H1 (cell line): ENCODE measurements around the gene ZBTB20. TPM values are rescaled to one million over a fixed set of nuclear protein-coding genes. Genes with fewer than 3 reads are reported as not detected.

Source experiments
- CTCF ChIA-PET: fragments of 300-600 bp; sonication (Branson Sonifier 250); formaldehyde crosslinking; loops from one replicate; lab custom pipeline; 2021; ENCODE audit not compliant: partially characterized antibody; lab: Charles Lee
- POLR2A ChIA-PET: fragments of 300-600 bp; sonication (Branson Sonifier 250); formaldehyde crosslinking; loops from one replicate; lab custom pipeline; 2021; ENCODE audit warnings: inconsistent platforms; ENCODE audit not compliant: partially characterized antibody; lab: Charles Lee
- DNase-seq, 2 experiments: peaks; one replicate each; pipeline versions ENCODE4 v3.0.0 to v3.0.0-alpha.2; 2010 to 2022; ENCODE audit warnings: low spot score in 2 of 2, low read depth in 1 of 2, mixed read lengths in 1 of 2
- FAIRE-seq: peaks from 2 replicates; lab custom pipeline; 2011; peaks lifted over from hg19 to GRCh38; lab: Jason Lieb, UNC
- H2AFZ ChIP-seq: 2 replicates; pipeline ENCODE4 v1.8.1; 2012; ENCODE audit warnings: low read length, inconsistent platforms
- H2AK5ac ChIP-seq: 2 replicates; pipeline ENCODE4 v1.6.1; 2013; ENCODE audit warnings: low read depth, low read length
- H2BK120ac ChIP-seq: replicated peaks from 2 replicates; pipeline ENCODE3; 2013; ENCODE audit warnings: low read depth, low read length, inconsistent platforms
- H2BK12ac ChIP-seq: 2 replicates; pipeline ENCODE4 v1.6.1; 2013; ENCODE audit warnings: low read depth, low read length
- H2BK15ac ChIP-seq: 2 replicates; pipeline ENCODE4 v1.6.1; 2013; ENCODE audit warnings: low read length
- H2BK20ac ChIP-seq: 2 replicates; pipeline ENCODE4 v1.6.1; 2013; ENCODE audit warnings: low read length
- H2BK5ac ChIP-seq: 2 replicates; pipeline ENCODE4 v1.6.1; 2013; ENCODE audit warnings: low read depth, low read length
- H3K14ac ChIP-seq: 2 replicates; pipeline ENCODE4 v1.6.1; 2013; ENCODE audit warnings: inconsistent platforms; ENCODE audit not compliant: insufficient read length
- H3K18ac ChIP-seq: 2 replicates; pipeline ENCODE4 v1.6.1; 2013; ENCODE audit warnings: low read length; ENCODE audit errors: extremely low read depth
- H3K23ac ChIP-seq: 2 replicates; pipeline ENCODE4 v1.6.1; 2013; ENCODE audit warnings: inconsistent platforms; ENCODE audit not compliant: insufficient read length
- H3K23me2 ChIP-seq: 2 replicates; pipeline ENCODE4 v1.6.1; 2013; ENCODE audit warnings: low read depth, low read length
- H3K27ac ChIP-seq: 2 replicates; pipeline ENCODE4 v1.6.1; 2011; ENCODE audit warnings: low read depth, low read length, inconsistent platforms
- H3K27me3 ChIP-seq, 4 experiments: replicated peaks in 1 of 4; 1 replicate in 1 of 4; 2 replicates in 3 of 4; pipeline versions ENCODE4 v1.6.1 to v1.8.1; 2011 to 2013; ENCODE audit warnings: low read length in 3 of 4, mild to moderate bottlenecking in 3 of 4, inconsistent platforms in 2 of 4, mixed read lengths in 2 of 4, moderate library complexity in 1 of 4; ENCODE audit not compliant: control insufficient read depth in 3 of 4, insufficient read depth in 3 of 4; ENCODE audit errors: extremely low read depth in 1 of 4
- H3K36me3 ChIP-seq, 4 experiments: 2 replicates each; pipeline versions ENCODE4 v1.6.1 to v1.8.1; 2011 to 2013; ENCODE audit warnings: mild to moderate bottlenecking in 4 of 4, low read length in 3 of 4, moderate library complexity in 2 of 4, control low read depth in 1 of 4, inconsistent platforms in 1 of 4; ENCODE audit not compliant: insufficient read depth in 4 of 4, control insufficient read depth in 2 of 4
- H3K4ac ChIP-seq: replicated peaks from 2 replicates; pipeline ENCODE3; 2013; ENCODE audit warnings: low read length, low read depth, mixed read lengths, inconsistent platforms; ENCODE audit not compliant: insufficient read length
- H3K4me1 ChIP-seq, 4 experiments: replicated peaks in 1 of 4; 1 replicate in 1 of 4; 2 replicates in 3 of 4; pipeline versions ENCODE4 v1.6.1 to v1.8.1; 2011 to 2013; ENCODE audit warnings: low read length in 3 of 4, inconsistent platforms in 2 of 4, mixed read lengths in 1 of 4; ENCODE audit not compliant: insufficient read depth in 4 of 4, control insufficient read depth in 3 of 4
- H3K4me2 ChIP-seq, 2 experiments: 2 replicates each; pipeline versions ENCODE4 v1.6.1 to v1.8.1; 2011 to 2013; ENCODE audit warnings: low read depth in 2 of 2, low read length in 2 of 2, control low read depth in 1 of 2, inconsistent platforms in 1 of 2, mild to moderate bottlenecking in 1 of 2; ENCODE audit not compliant: insufficient read depth in 1 of 2
- H3K4me3 ChIP-seq, 4 experiments: fragments of 200-600, 300-600 bp in 1 of 4; sonication (generic), shearing (Covaris generic), sonication (Bioruptor Twin) in 1 of 4; 2 replicates each; pipeline versions ENCODE4 v1.5.1 to v1.8.1; 2011 to 2016; ENCODE audit warnings: low read length in 4 of 4, low read depth in 3 of 4, control low read depth in 2 of 4, inconsistent platforms in 2 of 4, mild to moderate bottlenecking in 2 of 4, mixed read lengths in 1 of 4, moderate library complexity in 1 of 4; ENCODE audit not compliant: insufficient read depth in 2 of 4; ENCODE audit errors: extremely low read depth in 1 of 4
- H3K56ac ChIP-seq: replicated peaks from 2 replicates; pipeline ENCODE3; 2013; ENCODE audit warnings: low read depth, mild to moderate bottlenecking, mixed read lengths, low read length, inconsistent platforms; ENCODE audit not compliant: insufficient read length
- H3K79me1 ChIP-seq: 2 replicates; pipeline ENCODE4 v1.6.1; 2013; ENCODE audit warnings: low read depth, low read length, control low read depth
- H3K79me2 ChIP-seq, 2 experiments: 2 replicates each; pipeline versions ENCODE4 v1.6.1 to v1.8.1; 2012 to 2013; ENCODE audit warnings: low read length in 2 of 2, mild to moderate bottlenecking in 2 of 2, inconsistent platforms in 1 of 2; ENCODE audit not compliant: insufficient read depth in 2 of 2, control insufficient read depth in 1 of 2
- H3K9ac ChIP-seq, 4 experiments: replicated peaks in 1 of 4; 1 replicate in 1 of 4; 2 replicates in 3 of 4; pipeline versions ENCODE4 v1.6.1 to v1.8.1; 2011 to 2013; ENCODE audit warnings: low read depth in 3 of 4, low read length in 3 of 4, control low read depth in 2 of 4, mild to moderate bottlenecking in 2 of 4, moderate library complexity in 2 of 4, inconsistent platforms in 1 of 4; ENCODE audit errors: extremely low read depth in 1 of 4
- H3K9me3 ChIP-seq, 2 experiments: 2 replicates each; pipeline versions ENCODE4 v1.6.1 to v1.8.1; 2012 to 2013; ENCODE audit warnings: mild to moderate bottlenecking in 2 of 2, moderate library complexity in 2 of 2, control low read depth in 1 of 2, inconsistent platforms in 1 of 2, low read depth in 1 of 2, low read length in 1 of 2, mixed read lengths in 1 of 2; ENCODE audit not compliant: insufficient read depth in 2 of 2
- H4K20me1 ChIP-seq, 2 experiments: replicated peaks in 1 of 2; 2 replicates each; pipeline versions ENCODE3 to v1.8.1; 2011 to 2013; ENCODE audit warnings: inconsistent platforms in 2 of 2, low read length in 2 of 2, mild to moderate bottlenecking in 1 of 2; ENCODE audit not compliant: insufficient read depth in 2 of 2, control insufficient read depth in 1 of 2
- H4K5ac ChIP-seq: 2 replicates; pipeline ENCODE4 v1.6.1; 2013; ENCODE audit warnings: low read length, low read depth, mixed read lengths, inconsistent platforms; ENCODE audit not compliant: insufficient read length
- H4K8ac ChIP-seq: 2 replicates; pipeline ENCODE4 v1.8.0; 2013; ENCODE audit warnings: mild to moderate bottlenecking, moderate library complexity, low read length, inconsistent platforms; ENCODE audit not compliant: insufficient read depth; ENCODE audit errors: extremely low read depth
- H4K91ac ChIP-seq: replicated peaks from 2 replicates; pipeline ENCODE3; 2013; ENCODE audit warnings: low read length, mixed read lengths, inconsistent platforms; ENCODE audit not compliant: insufficient read length
- CEBPB ChIP-seq: IDR thresholded peaks from 2 replicates; pipeline ENCODE4 v1.6.1; 2012; ENCODE audit warnings: low read depth, low read length
- FOSL1 ChIP-seq: IDR thresholded peaks from 2 replicates; pipeline ENCODE4 v1.6.1; 2011; ENCODE audit warnings: mild to moderate bottlenecking, low read depth, low read length, moderate library complexity; ENCODE audit not compliant: insufficient read depth
- MAFK ChIP-seq: IDR thresholded peaks from 2 replicates; pipeline ENCODE4 v1.6.1; 2012; ENCODE audit warnings: low read depth, mild to moderate bottlenecking, improper control_type of control experiment, low read length
- RNF2 ChIP-seq: fragments of 200-900, 300-1000 bp; sonication (generic); IDR thresholded peaks from 2 replicates; pipeline ENCODE4 v1.7.1; 2016; ENCODE audit warnings: borderline replicate concordance, low read depth, mild to moderate bottlenecking, antibody characterized with exemption, low read length; ENCODE audit not compliant: poor library complexity, severe bottlenecking; ENCODE audit errors: missing control alignments
- SRF ChIP-seq: IDR thresholded peaks from 2 replicates; pipeline ENCODE4 v1.6.1; 2011; ENCODE audit warnings: mild to moderate bottlenecking, low read depth, low read length, moderate library complexity
- WGBS, 2 experiments: shearing (Covaris generic) in 1 of 2; methylation state at CpG; one replicate each; pipeline versions ENCODE4 v1.1.6 to v1.1.7; 2013 to 2015; ENCODE audit warnings: low lambda C conversion rate in 2 of 2, mixed read lengths in 2 of 2, inconsistent platforms in 1 of 2, low coverage in 1 of 2, missing lambda C conversion rate in 1 of 2; ENCODE audit not compliant: insufficient replicate concordance in 2 of 2, insufficient coverage in 1 of 2, insufficient read length in 1 of 2; ENCODE audit errors: extremely low coverage in 1 of 2, missing lambda C conversion rate in 1 of 2; 5-methylcytosine and 5-hydroxymethylcytosine counted together
- polyA plus RNA-seq, 7 experiments: library from polyadenylated mRNA; depleted of rRNA in 3 of 7; stranded (reverse) in 5 of 7; unstranded in 2 of 7; fragments of >200 nt in 5 of 7; fragments of 200-250 nt in 2 of 7; gene quantifications; 1 replicate in 5 of 7; 2 replicates in 1 of 7; 4 replicates in 1 of 7; pipeline versions ENCODE4 v1.2.1 to v1.2.3, GENCODE V29; 2011 to 2013; ENCODE audit warnings: missing spikeins in 2 of 7, mixed read lengths in 2 of 7
- total RNA-seq: library from RNA; stranded (reverse); fragmentation: NEBNext Ultra II Directional; extraction: Animal tissue kit (Norgen Biotek cat#: 25700); gene quantifications from 2 replicates; pipeline ENCODE4 v1.2.1, GENCODE V29; 2021
- TF ChIP-seq, protein P1 (sequence below), 3 experiments: IDR thresholded peaks; 1 replicate in 2 of 3; 2 replicates in 1 of 3; pipeline versions ENCODE4 v1.5.1 to v1.6.1; 2011; ENCODE audit warnings: low read length in 3 of 3, mild to moderate bottlenecking in 3 of 3, inconsistent platforms in 2 of 3, low read depth in 1 of 3, moderate library complexity in 1 of 3; ENCODE audit not compliant: insufficient read depth in 1 of 3; ENCODE audit errors: control extremely low read depth in 1 of 3

The ZBTB20 gene
- total and polyA plus RNA-seq, 2 of the 8 experiments (the other 6 are each of a cell fraction or from before 2014, with no cell fraction given), result 0.35 to 1.3 TPM

- Histone ChIP-seq H3K23ac (no peak overlapping the region), H2BK12ac (no peak overlapping the region), H3K4me3 (no peak overlapping the region), H2AK5ac (no peak overlapping the region), H3K14ac (no peak overlapping the region), H3K79me1 (no peaks in the 10 kb centered on the region), H4K8ac (no peak overlapping the region), H2AFZ (no peak overlapping the region), H3K4me1 (no peaks in the 10 kb centered on the region), H3K56ac (no peak overlapping the region), H3K9ac (no peak overlapping the region), H3K36me3 (no peaks in the 10 kb centered on the region; a peak in 1 of 8 replicates), H3K27me3 (no peaks in the 10 kb centered on the region), H2BK15ac (no peak overlapping the region), H3K27ac (no peak overlapping the region), H2BK5ac (no peak overlapping the region), H4K91ac (no peak overlapping the region), H3K9me3 (no peaks in the 10 kb centered on the region), H3K4me2 (no peak overlapping the region), H4K5ac (no peak overlapping the region), H2BK20ac (no peak overlapping the region), H2BK120ac (no peak overlapping the region), H3K79me2 (no peaks in the 10 kb centered on the region), H3K18ac (no peak overlapping the region), H3K4ac (no peak overlapping the region), H3K23me2 (peaks cover 1% of the 10 kb centered on the region; the same call in 1 of the 2 replicates), H4K20me1 (no peaks in the 10 kb centered on the region)
- no peak for FAIRE-seq
- 93% methylated on average over 2 of the region's 2 CpGs; no CpG with 5 or more reads in 1 of the 2 experiments for WGBS, 2 experiments
- CTCF ChIA-PET, result interaction anchor here (1.5 kb wide), 1 partner anchor 12 kb away, joined by 5 read pairs; no protein-coding TSS in a partner anchor
- TF ChIP-seq SRF (peak; percentile 68), FOSL1 (no peak), RNF2 (no peak), MAFK (no peak), CEBPB (no peak)
- TF ChIP-seq, protein P1, sequence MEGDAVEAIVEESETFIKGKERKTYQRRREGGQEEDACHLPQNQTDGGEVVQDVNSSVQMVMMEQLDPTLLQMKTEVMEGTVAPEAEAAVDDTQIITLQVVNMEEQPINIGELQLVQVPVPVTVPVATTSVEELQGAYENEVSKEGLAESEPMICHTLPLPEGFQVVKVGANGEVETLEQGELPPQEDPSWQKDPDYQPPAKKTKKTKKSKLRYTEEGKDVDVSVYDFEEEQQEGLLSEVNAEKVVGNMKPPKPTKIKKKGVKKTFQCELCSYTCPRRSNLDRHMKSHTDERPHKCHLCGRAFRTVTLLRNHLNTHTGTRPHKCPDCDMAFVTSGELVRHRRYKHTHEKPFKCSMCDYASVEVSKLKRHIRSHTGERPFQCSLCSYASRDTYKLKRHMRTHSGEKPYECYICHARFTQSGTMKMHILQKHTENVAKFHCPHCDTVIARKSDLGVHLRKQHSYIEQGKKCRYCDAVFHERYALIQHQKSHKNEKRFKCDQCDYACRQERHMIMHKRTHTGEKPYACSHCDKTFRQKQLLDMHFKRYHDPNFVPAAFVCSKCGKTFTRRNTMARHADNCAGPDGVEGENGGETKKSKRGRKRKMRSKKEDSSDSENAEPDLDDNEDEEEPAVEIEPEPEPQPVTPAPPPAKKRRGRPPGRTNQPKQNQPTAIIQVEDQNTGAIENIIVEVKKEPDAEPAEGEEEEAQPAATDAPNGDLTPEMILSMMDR (IDR thresholded peaks at IDR 0.05; ENCODE audit: control extremely low read depth in 1 of 3, insufficient read depth in 1 of 3, low read depth in 1 of 3, low read length in 3 of 3), result no peak
- no peak for DNase-seq
- POLR2A ChIA-PET, result no interaction called here
Observed at GRCh38 chr3:114839476-114839875, 307.6 kb downstream of the ZBTB20 start.
